HEK293 (cell line): ENCODE results near the gene KIAA1328.

ENCODE experiments used
- CTCF ChIP-seq: fragments of 450-650 bp; formaldehyde crosslinking; IDR thresholded peaks from 2 replicates; pipeline ENCODE4 v1.5.1; 2016; ENCODE audit warnings: missing biosample characterization, missing genetic modification characterization
- HOXC10 ChIP-seq: sonication (generic); formaldehyde crosslinking; IDR thresholded peaks from 2 replicates; pipeline ENCODE4 v1.8.1; 2023; ENCODE audit warnings: mild to moderate bottlenecking, missing genetic modification reagents
- INSM2 ChIP-seq: fragments of 450-650 bp; formaldehyde crosslinking; IDR thresholded peaks from 2 replicates; pipeline ENCODE4 v1.5.1; 2016; ENCODE audit warnings: missing biosample characterization, missing genetic modification characterization
- KLF16 ChIP-seq: fragments of 450-650 bp; formaldehyde crosslinking; IDR thresholded peaks from 2 replicates; pipeline ENCODE4 v1.5.1; 2017; ENCODE audit warnings: missing biosample characterization, missing genetic modification characterization
- REST ChIP-seq: fragments of 450-650 bp; formaldehyde crosslinking; IDR thresholded peaks from 2 replicates; pipeline ENCODE4 v1.5.1; 2016; ENCODE audit warnings: missing biosample characterization, missing genetic modification characterization
- SP7 ChIP-seq: fragments of 450-650 bp; formaldehyde crosslinking; IDR thresholded peaks from 2 replicates; pipeline ENCODE4 v1.5.1; 2016; ENCODE audit warnings: missing biosample characterization, missing genetic modification characterization
- ZBTB21 ChIP-seq: fragments of 450-650 bp; formaldehyde crosslinking; IDR thresholded peaks from 2 replicates; pipeline ENCODE4 v1.5.1; 2017; ENCODE audit warnings: missing biosample characterization, missing genetic modification characterization
- ZBTB8A ChIP-seq: fragments of 450-650 bp; formaldehyde crosslinking; IDR thresholded peaks from 2 replicates; pipeline ENCODE4 v1.5.1; 2016; ENCODE audit warnings: missing biosample characterization, missing genetic modification characterization
- ZFP37 ChIP-seq: fragments of 450-650 bp; formaldehyde crosslinking; IDR thresholded peaks from 2 replicates; pipeline ENCODE4 v1.5.1; 2016; ENCODE audit warnings: missing biosample characterization, missing genetic modification characterization
- ZFP41 ChIP-seq: fragments of 450-650 bp; formaldehyde crosslinking; IDR thresholded peaks from 2 replicates; pipeline ENCODE4 v1.5.1; 2016; ENCODE audit warnings: missing biosample characterization, missing genetic modification characterization, borderline replicate concordance
- ZNF112 ChIP-seq: fragments of 450-650 bp; formaldehyde crosslinking; IDR thresholded peaks from 2 replicates; pipeline ENCODE4 v1.5.0; 2017; ENCODE audit warnings: missing biosample characterization, missing genetic modification characterization
- ZNF146 ChIP-seq: fragments of 450-650 bp; formaldehyde crosslinking; IDR thresholded peaks from 2 replicates; pipeline ENCODE4 v1.5.1; 2016; ENCODE audit warnings: missing biosample characterization, missing genetic modification characterization
- ZNF2 ChIP-seq: fragments of 450-650 bp; formaldehyde crosslinking; IDR thresholded peaks from 2 replicates; pipeline ENCODE4 v1.5.1; 2016; ENCODE audit warnings: missing biosample characterization, missing genetic modification characterization
- ZNF26 ChIP-seq: fragments of 450-650 bp; formaldehyde crosslinking; IDR thresholded peaks from 2 replicates; pipeline ENCODE4 v1.5.1; 2016; ENCODE audit warnings: missing biosample characterization, missing genetic modification characterization
- ZNF280C ChIP-seq: fragments of 450-650 bp; formaldehyde crosslinking; IDR thresholded peaks from 2 replicates; pipeline ENCODE4 v1.5.1; 2016; ENCODE audit warnings: missing biosample characterization, missing genetic modification characterization
- ZNF311 ChIP-seq: fragments of 450-650 bp; formaldehyde crosslinking; IDR thresholded peaks from 2 replicates; pipeline ENCODE4 v1.5.1; 2017; ENCODE audit warnings: missing biosample characterization, missing genetic modification characterization, borderline replicate concordance
- ZNF394 ChIP-seq: fragments of 450-650 bp; formaldehyde crosslinking; IDR thresholded peaks from 2 replicates; pipeline ENCODE4 v1.5.1; 2016; ENCODE audit warnings: missing biosample characterization, missing genetic modification characterization, mild to moderate bottlenecking, moderate library complexity, borderline replicate concordance
- ZNF423 ChIP-seq: fragments of 450-650 bp; formaldehyde crosslinking; IDR thresholded peaks from 2 replicates; pipeline ENCODE4 v1.5.1; 2016; ENCODE audit warnings: missing biosample characterization, missing genetic modification characterization
- ZNF449 ChIP-seq: fragments of 450-650 bp; formaldehyde crosslinking; IDR thresholded peaks from 2 replicates; pipeline ENCODE4 v1.5.1; 2017; ENCODE audit warnings: missing biosample characterization, mild to moderate bottlenecking, missing genetic modification characterization, moderate library complexity
- ZNF48 ChIP-seq: fragments of 450-650 bp; formaldehyde crosslinking; IDR thresholded peaks from 2 replicates; pipeline ENCODE4 v1.5.1; 2016; ENCODE audit warnings: missing biosample characterization, missing genetic modification characterization
- ZNF561 ChIP-seq: fragments of 450-650 bp; IDR thresholded peaks from 2 replicates; pipeline ENCODE4 v1.5.1; 2018; ENCODE audit warnings: missing biosample characterization, missing genetic modification characterization, borderline replicate concordance
- ZNF585B ChIP-seq: fragments of 450-650 bp; formaldehyde crosslinking; IDR thresholded peaks from 2 replicates; pipeline ENCODE4 v1.5.1; 2016; ENCODE audit warnings: missing biosample characterization, missing genetic modification characterization
- ZSCAN18 ChIP-seq: fragments of 450-650 bp; formaldehyde crosslinking; IDR thresholded peaks from 2 replicates; pipeline ENCODE4 v1.5.1; 2016; ENCODE audit warnings: missing biosample characterization, missing genetic modification characterization
- ZSCAN4 ChIP-seq: fragments of 450-650 bp; formaldehyde crosslinking; IDR thresholded peaks from 2 replicates; pipeline ENCODE4 v1.5.1; 2017; ENCODE audit warnings: missing biosample characterization, missing genetic modification characterization

The KIAA1328 gene

GRCh38 chr18:36814994-36815393 lies 13.9 kb upstream of the KIAA1328 start (continued):
- no peak for TF ChIP-seq ZNF561
- 0 out of 2 replicates have a peak, but pooled peaks have one; percentile 56 for TF ChIP-seq ZNF423 (tag by site-specific recombination)
- no peak for TF ChIP-seq ZSCAN4 (tag by site-specific recombination)
- TF ChIP-seq ZSCAN18: no peak
- TF ChIP-seq ZNF112 (tag by site-specific recombination): no peak
- no peak for TF ChIP-seq ZNF585B
- no peak for TF ChIP-seq KLF16 (tag by site-specific recombination)
- TF ChIP-seq HOXC10 (CRISPR knock-in tag): no peak
- no peak for TF ChIP-seq ZNF449 (tag by site-specific recombination)
- no peak for TF ChIP-seq REST (tag by site-specific recombination)
- TF ChIP-seq ZNF311 (tag by site-specific recombination): no peak
- no peak for TF ChIP-seq ZNF394 (tag by site-specific recombination)
- TF ChIP-seq ZNF280C (tag by site-specific recombination): no peak
- no peak for TF ChIP-seq ZNF48 (tag by site-specific recombination)
- TF ChIP-seq ZNF146 (tag by site-specific recombination): no peak
- peak; percentile 73 for TF ChIP-seq ZBTB8A
- TF ChIP-seq ZBTB21 (tag by site-specific recombination): no peak
- TF ChIP-seq ZFP37 (tag by site-specific recombination): no peak
- no peak for TF ChIP-seq ZFP41
- no peak for TF ChIP-seq INSM2 (tag by site-specific recombination)
- peak; percentile 46; the same call in 1 of the 2 replicates for TF ChIP-seq SP7
- TF ChIP-seq CTCF (tag by site-specific recombination): no peak
- no peak for TF ChIP-seq ZNF2 (tag by site-specific recombination)
- no peak for TF ChIP-seq ZNF26 (tag by site-specific recombination)
